Suprapubic skin (tissue), 4 donors: ENCODE data around the gene RNF4. TPM values are rescaled to one million over a fixed set of nuclear protein-coding genes. Genes with fewer than 3 reads are reported as not detected.

Source experiments
- DNase-seq, 2 donors: peaks; one replicate each; pipeline ENCODE4 v3.0.0-alpha.2; 2019; ENCODE audit warnings: low spot score in 2 of 2
- H3K27ac ChIP-seq: fragments of 200-600 bp; sonication (generic); one replicate; pipeline ENCODE4 v1.5.1; 2019
- H3K27me3 ChIP-seq: fragments of 200-600 bp; sonication (generic); one replicate; pipeline ENCODE4 v1.5.1; 2019
- H3K36me3 ChIP-seq: fragments of 200-600 bp; sonication (generic); one replicate; pipeline ENCODE4 v1.5.1; 2019
- H3K4me1 ChIP-seq: fragments of 200-600 bp; sonication (generic); one replicate; pipeline ENCODE4 v1.5.1; 2019
- H3K4me3 ChIP-seq: fragments of 200-600 bp; sonication (generic); one replicate; pipeline ENCODE4 v1.5.1; 2019; ENCODE audit warnings: mild to moderate bottlenecking
- H3K9me3 ChIP-seq: fragments of 200-600 bp; sonication (generic); one replicate; pipeline ENCODE4 v1.5.1; 2019
- CTCF ChIP-seq, 2 donors: fragments of 200-600 bp in 1 of 2; fragments of 450-650 bp in 1 of 2; sonication (generic) in 1 of 2; IDR thresholded peaks; one replicate each; pipeline ENCODE4 v1.5.1; 2016 to 2019; ENCODE audit warnings: antibody characterized with exemption in 2 of 2, mild to moderate bottlenecking in 1 of 2, moderate library complexity in 1 of 2
- EP300 ChIP-seq: sonication (generic); formaldehyde crosslinking; IDR thresholded peaks from one replicate; pipeline ENCODE4 v1.6.1; 2017; ENCODE audit warnings: antibody characterized with exemption
- POLR2A ChIP-seq, 2 donors: fragments of 450-650 bp; IDR thresholded peaks; one replicate each; pipeline ENCODE4 v1.6.1; 2017; ENCODE audit warnings: antibody characterized with exemption in 2 of 2, mild to moderate bottlenecking in 2 of 2, moderate library complexity in 2 of 2
- POLR2AphosphoS5 ChIP-seq, 3 donors: sonication (generic); formaldehyde crosslinking; IDR thresholded peaks; one replicate each; pipeline ENCODE4 v1.6.1; 2017; ENCODE audit warnings: antibody characterized with exemption in 3 of 3
- WGBS: methylation state at CpG from one replicate; pipeline ENCODE4 v1.1.5; 2018; 5-methylcytosine and 5-hydroxymethylcytosine counted together
- total RNA-seq, 4 donors: library from RNA; depleted of rRNA; stranded (reverse); fragments of >200 nt; gene quantifications; one replicate each; pipeline ENCODE4 v1.1.0, GENCODE V29; 2016

The RNF4 gene
- total RNA-seq, 4 donors from 2014 or later: 31.2 to 57.2 (median 44.0) TPM

DNA sequence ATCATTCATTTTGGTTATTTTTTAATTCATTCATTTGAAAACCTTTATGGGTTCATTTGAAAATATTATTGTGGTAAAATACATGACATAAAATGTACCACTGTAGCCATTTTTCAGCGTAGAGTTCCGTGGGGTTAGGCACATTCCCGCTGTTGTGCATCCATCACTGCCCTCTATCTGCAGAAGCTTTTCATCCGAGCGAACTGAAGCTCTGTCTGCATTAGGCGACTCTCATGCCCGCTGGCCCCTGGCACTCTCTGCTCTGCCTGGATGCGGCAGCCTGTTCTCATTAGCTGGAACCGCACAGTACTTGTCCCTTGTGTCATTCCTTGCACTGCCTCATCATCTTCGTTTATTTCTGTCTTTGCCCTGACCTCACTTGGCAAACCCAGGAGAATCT is 32.6 kb upstream of the RNF4 start:
- no peak overlapping the region for H3K4me3 ChIP-seq
- H3K27ac ChIP-seq: no peak overlapping the region
- 37% methylated on average over 10 of the region's 10 CpGs for WGBS
- H3K36me3 ChIP-seq: no peaks in the 10 kb centered on the region
- DNase-seq: no peak
- no peaks in the 10 kb centered on the region for H3K27me3 ChIP-seq
- H3K4me1 ChIP-seq: no peaks in the 10 kb centered on the region
- TF ChIP-seq POLR2A (IDR thresholded peaks at IDR 0.05) (no peak), CTCF (IDR thresholded peaks at IDR 0.05) (no peak), EP300 (no peak), POLR2AphosphoS5 (IDR thresholded peaks at IDR 0.05) (no peak)
- H3K9me3 ChIP-seq: no peaks in the 10 kb centered on the region

- H3K36me3 ChIP-seq: no peaks in the 10 kb centered on the region
- H3K9me3 ChIP-seq: no peaks in the 10 kb centered on the region
- WGBS: 67% methylated on average over 11 of the region's 30 CpGs
- no peaks in the 10 kb centered on the region for H3K4me1 ChIP-seq
- H3K4me3 ChIP-seq: no peak overlapping the region
- TF ChIP-seq POLR2A (IDR thresholded peaks at IDR 0.05) (no peak), CTCF (IDR thresholded peaks at IDR 0.05) (no peak), EP300 (no peak), POLR2AphosphoS5 (IDR thresholded peaks at IDR 0.05) (no peak)
- no peaks in the 10 kb centered on the region for H3K27me3 ChIP-seq
- no peak overlapping the region for H3K27ac ChIP-seq
- DNase-seq: no peak
Observed at GRCh38 chr4:2436761-2437474, 32.0 kb upstream of the RNF4 start.

DNA sequence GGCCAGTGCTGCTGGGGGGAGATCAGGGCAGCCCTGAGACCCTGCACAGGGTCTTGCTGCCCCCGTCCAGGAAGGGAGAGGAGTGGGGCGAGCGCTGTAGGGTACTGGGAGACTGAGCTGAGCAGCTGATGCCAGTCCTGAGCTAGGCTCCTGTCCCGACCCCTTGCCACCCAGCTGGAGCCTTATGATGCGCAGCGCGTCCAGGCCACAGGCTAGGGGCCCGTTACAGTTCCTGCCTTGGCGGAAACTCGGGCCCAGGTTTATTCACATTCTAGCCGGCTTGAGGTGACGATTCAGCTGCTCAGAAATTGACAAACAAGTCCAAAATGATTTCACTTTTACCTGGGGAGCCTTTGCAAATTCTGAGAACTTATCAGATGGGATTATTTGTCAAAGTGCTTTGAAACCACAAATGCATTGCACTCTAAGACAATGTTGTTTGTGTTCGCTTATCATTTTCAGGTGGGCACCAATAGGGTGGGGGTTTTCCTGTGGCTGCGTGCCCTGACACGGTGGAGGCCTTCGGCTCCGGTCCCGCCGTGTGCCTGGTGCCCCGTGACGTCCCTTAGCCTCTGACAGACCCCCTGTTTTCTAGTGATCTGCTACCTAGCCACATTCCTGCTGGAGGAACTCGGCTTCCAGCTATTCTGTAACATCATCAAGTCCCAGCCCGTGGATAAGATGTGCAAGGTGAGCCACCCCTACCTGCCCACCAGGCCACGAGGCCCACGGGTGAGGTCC is 31.3 kb upstream of the RNF4 start:
- Histone ChIP-seq H3K4me3 (no peak overlapping the region), H3K9me3 (no peaks in the 10 kb centered on the region), H3K4me1 (no peaks in the 10 kb centered on the region), H3K36me3 (no peaks in the 10 kb centered on the region), H3K27ac (no peak overlapping the region), H3K27me3 (no peaks in the 10 kb centered on the region)
- WGBS: 81% methylated on average over 19 of the region's 25 CpGs
- no peak for DNase-seq
- TF ChIP-seq CTCF (IDR thresholded peaks at IDR 0.05): no peak
- TF ChIP-seq EP300: no peak
- TF ChIP-seq POLR2A (IDR thresholded peaks at IDR 0.05): no peak

GRCh38 chr4:2438822-2439718 is 29.8 kb upstream of the RNF4 start:
- TF ChIP-seq EP300: no peak
- no peak for TF ChIP-seq POLR2A (IDR thresholded peaks at IDR 0.05)
- Histone ChIP-seq H3K27ac (no peak overlapping the region), H3K4me3 (no peak overlapping the region), H3K4me1 (no peaks in the 10 kb centered on the region), H3K9me3 (no peaks in the 10 kb centered on the region), H3K27me3 (no peaks in the 10 kb centered on the region), H3K36me3 (no peaks in the 10 kb centered on the region)
- WGBS: 81% methylated on average over 8 of the region's 16 CpGs
- no peak for DNase-seq

- Histone ChIP-seq H3K27ac (no peak overlapping the region), H3K36me3 (no peaks in the 10 kb centered on the region), H3K27me3 (no peaks in the 10 kb centered on the region), H3K4me3 (no peak overlapping the region), H3K4me1 (no peaks in the 10 kb centered on the region), H3K9me3 (no peaks in the 10 kb centered on the region)
- no peak for DNase-seq
- 55% methylated on average over 8 of the region's 14 CpGs for WGBS
- TF ChIP-seq CTCF (IDR thresholded peaks at IDR 0.05) (peak; percentile 8 to 64), POLR2AphosphoS5 (IDR thresholded peaks at IDR 0.05) (no peak), POLR2A (IDR thresholded peaks at IDR 0.05) (no peak)
Observed at GRCh38 chr4:2441393-2442174, 27.3 kb upstream of the RNF4 start.
